OCI-LY7 (cell line): ENCODE data around the gene GRIN3B. TPM values are rescaled to one million over a fixed set of nuclear protein-coding genes. Genes with fewer than 3 reads are reported as not detected.
"Not testable (repeated sequence)": the region's sequence is repeated elsewhere in the genome, so short reads cannot be mapped to it uniquely, and the experiment has no call there.

ENCODE experiments used
- BruUV-seq: library from RNA; stranded (reverse); fragments of 400-500 nt; replicated peaks from 2 replicates; lab custom pipeline; 2021; lab: Mats Ljungman, UMichigan
- CTCF ChIA-PET: fragments of 300-600 bp; sonication (Branson Sonifier 250); formaldehyde crosslinking; loops from one replicate; lab custom pipeline; 2022; ENCODE audit warnings: antibody characterized with exemption; ENCODE audit not compliant: unreplicated experiment; lab: Charles Lee
- POLR2A ChIA-PET: fragments of 300-600 bp; sonication (Branson Sonifier 250); formaldehyde crosslinking; loops from one replicate; lab custom pipeline; 2022; ENCODE audit warnings: antibody characterized with exemption; lab: Charles Lee
- DNase-seq: peaks from one replicate; pipeline ENCODE4 v3.0.0-alpha.2; 2015; ENCODE audit warnings: low spot score
- H2AFZ ChIP-seq: fragments of 200-600 bp; sonication (generic), shearing (Covaris generic); 2 replicates; pipeline ENCODE4 v1.6.1; 2014; ENCODE audit warnings: mild to moderate bottlenecking, antibody characterized with exemption, low read length, moderate library complexity
- H3K27ac ChIP-seq: fragments of 200-600 bp; sonication (generic); 2 replicates; pipeline ENCODE4 v1.5.1; 2014; ENCODE audit warnings: mixed run types, low read depth, mild to moderate bottlenecking, moderate library complexity, low read length, inconsistent platforms; ENCODE audit not compliant: poor library complexity, severe bottlenecking
- H3K36me3 ChIP-seq: fragments of 200-600 bp; sonication (generic); 2 replicates; pipeline ENCODE4 v1.6.1; 2014; ENCODE audit warnings: mild to moderate bottlenecking, antibody characterized with exemption, low read length, moderate library complexity, mixed read lengths; ENCODE audit not compliant: insufficient read depth
- H3K4me1 ChIP-seq: fragments of 200-600 bp; sonication (generic); 2 replicates; pipeline ENCODE4 v1.5.1; 2014; ENCODE audit warnings: mild to moderate bottlenecking, low read length; ENCODE audit not compliant: insufficient read depth, poor library complexity, severe bottlenecking
- H3K4me2 ChIP-seq: fragments of 200-600 bp; sonication (generic); 2 replicates; pipeline ENCODE4 v1.6.1; 2014; ENCODE audit warnings: mild to moderate bottlenecking, low read length
- H3K4me3 ChIP-seq: fragments of 200-600 bp; sonication (generic); 2 replicates; pipeline ENCODE4 v1.5.1; 2014; ENCODE audit warnings: mild to moderate bottlenecking, low read depth, low read length; ENCODE audit not compliant: poor library complexity, severe bottlenecking
- H3K79me2 ChIP-seq: fragments of 200-600 bp; sonication (generic); 2 replicates; pipeline ENCODE4 v1.6.1; 2016; ENCODE audit warnings: low read depth, mild to moderate bottlenecking, low read length, moderate library complexity, mixed read lengths; ENCODE audit not compliant: insufficient read depth
- H3K9me2 ChIP-seq: fragments of 200-600 bp; sonication (generic); 2 replicates; pipeline ENCODE4 v1.6.1; 2016; ENCODE audit warnings: mild to moderate bottlenecking, low read length, mixed read lengths; ENCODE audit not compliant: insufficient read depth
- H3K9me3 ChIP-seq: fragments of 200-600 bp; sonication (generic); 2 replicates; pipeline ENCODE4 v1.6.1; 2014; ENCODE audit warnings: mild to moderate bottlenecking, mixed run types, low read length, mixed read lengths
- H4K20me1 ChIP-seq: fragments of 200-600 bp; sonication (generic); 2 replicates; pipeline ENCODE4 v1.6.1; 2014; ENCODE audit warnings: mild to moderate bottlenecking, antibody characterized with exemption, low read length, moderate library complexity, mixed read lengths; ENCODE audit not compliant: insufficient read depth
- EZH2phosphoT487 ChIP-seq: fragments of 200-600 bp; sonication (generic); IDR thresholded peaks from 2 replicates; pipeline ENCODE4 v1.6.1; 2018; ENCODE audit warnings: low read depth, borderline replicate concordance, mild to moderate bottlenecking, mixed run types, antibody characterized with exemption, low read length, moderate library complexity, mixed read lengths
- intact Hi-C: fragments of 100-400 bp; cut with micrococcal nuclease; formaldehyde crosslinking; loops from one replicate; pipeline ENCODE4 v1.10.0; 2022; ENCODE audit not compliant: unreplicated experiment
- total RNA-seq, 2 experiments: library from RNA; depleted of rRNA in 1 of 2; stranded (reverse); fragments of >200 nt in 1 of 2; shearing (Covaris generic) in 1 of 2; gene quantifications; 2 replicates each; pipeline ENCODE4 v1.2.3, GENCODE V29; 2014 to 2022
- TF ChIP-seq, protein P1 (sequence below): fragments of 200-600 bp; sonication (generic); conservative IDR thresholded peaks from 2 replicates; pipeline ENCODE4 v1.5.1; 2014; ENCODE audit warnings: mild to moderate bottlenecking, antibody characterized with exemption, low read length, moderate library complexity, mixed read lengths

GRIN3B gene
- total RNA-seq, 2 experiments from 2014 or later: not detected

DNA sequence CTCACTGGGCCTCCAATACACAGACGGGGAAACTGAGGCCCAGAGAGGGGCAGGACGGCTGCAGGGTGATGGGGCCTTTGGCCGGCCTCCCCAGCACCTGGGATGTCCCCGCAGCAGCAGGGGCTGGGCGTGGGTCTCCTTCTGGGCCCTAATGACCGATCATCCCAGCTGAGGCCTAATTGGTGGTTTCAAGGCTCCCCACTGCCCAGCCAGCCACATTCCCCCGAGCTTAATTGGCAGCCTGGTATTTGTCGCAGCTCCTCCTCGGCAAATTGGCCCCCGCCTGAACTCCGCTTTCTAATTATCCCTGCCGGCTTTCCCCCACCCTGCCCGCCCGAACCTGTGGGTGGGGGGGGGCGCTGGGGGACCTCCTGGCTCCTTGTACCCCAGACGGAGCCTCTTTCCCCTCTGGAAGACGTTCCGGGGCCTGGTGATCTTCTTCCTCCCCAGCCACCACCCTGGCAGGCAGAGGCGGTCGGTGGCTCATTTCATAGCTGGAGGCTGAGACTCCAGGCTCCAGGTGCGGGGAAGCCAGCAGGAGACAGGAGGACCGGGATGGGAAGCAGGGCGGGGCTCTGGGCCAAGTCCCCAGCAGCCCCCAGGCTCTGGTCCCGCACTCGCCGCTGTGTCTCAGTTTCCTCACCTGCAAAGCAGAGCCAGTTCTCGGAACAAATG lies 43.3 kb upstream of the GRIN3B start:
- Histone ChIP-seq H3K9me2 (no peaks in the 10 kb centered on the region), H3K4me3 (no peak overlapping the region), H3K27ac (no peak overlapping the region), H3K36me3 (no peaks in the 10 kb centered on the region), H3K9me3 (no peaks in the 10 kb centered on the region), H2AFZ (no peak overlapping the region), H3K4me2 (no peak overlapping the region), H3K4me1 (peaks cover 19% of the 10 kb centered on the region), H4K20me1 (no peaks in the 10 kb centered on the region), H3K79me2 (no peaks in the 10 kb centered on the region)
- TF ChIP-seq, protein P1, sequence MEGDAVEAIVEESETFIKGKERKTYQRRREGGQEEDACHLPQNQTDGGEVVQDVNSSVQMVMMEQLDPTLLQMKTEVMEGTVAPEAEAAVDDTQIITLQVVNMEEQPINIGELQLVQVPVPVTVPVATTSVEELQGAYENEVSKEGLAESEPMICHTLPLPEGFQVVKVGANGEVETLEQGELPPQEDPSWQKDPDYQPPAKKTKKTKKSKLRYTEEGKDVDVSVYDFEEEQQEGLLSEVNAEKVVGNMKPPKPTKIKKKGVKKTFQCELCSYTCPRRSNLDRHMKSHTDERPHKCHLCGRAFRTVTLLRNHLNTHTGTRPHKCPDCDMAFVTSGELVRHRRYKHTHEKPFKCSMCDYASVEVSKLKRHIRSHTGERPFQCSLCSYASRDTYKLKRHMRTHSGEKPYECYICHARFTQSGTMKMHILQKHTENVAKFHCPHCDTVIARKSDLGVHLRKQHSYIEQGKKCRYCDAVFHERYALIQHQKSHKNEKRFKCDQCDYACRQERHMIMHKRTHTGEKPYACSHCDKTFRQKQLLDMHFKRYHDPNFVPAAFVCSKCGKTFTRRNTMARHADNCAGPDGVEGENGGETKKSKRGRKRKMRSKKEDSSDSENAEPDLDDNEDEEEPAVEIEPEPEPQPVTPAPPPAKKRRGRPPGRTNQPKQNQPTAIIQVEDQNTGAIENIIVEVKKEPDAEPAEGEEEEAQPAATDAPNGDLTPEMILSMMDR: no peak
- TF ChIP-seq EZH2phosphoT487: no peak
- BruUV-seq: no TSS peak
- POLR2A ChIA-PET: no interaction called here
- intact Hi-C loops: no loop called here
- CTCF ChIA-PET: no interaction called here
- no peak for DNase-seq

DNA sequence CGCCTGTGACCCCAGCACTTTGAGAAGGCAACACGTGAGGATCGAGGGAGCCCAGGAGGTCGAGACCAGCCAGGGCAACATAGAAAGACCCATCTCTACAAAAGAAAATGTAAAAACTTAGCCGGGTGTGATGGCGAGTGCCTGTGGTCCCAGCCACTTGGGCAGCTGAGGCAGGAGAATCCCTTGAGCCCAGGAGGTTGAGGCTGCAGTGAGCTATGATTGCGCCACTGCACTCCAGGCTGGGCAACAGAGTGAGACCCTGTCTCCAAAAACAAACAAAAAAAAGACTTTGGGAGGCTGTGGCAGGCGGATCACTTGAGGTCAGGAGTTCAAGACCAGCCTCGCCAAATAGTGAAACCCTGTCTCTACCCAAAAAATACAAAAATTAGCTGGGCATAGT lies 42.6 kb upstream of the GRIN3B start:
- H3K4me2 ChIP-seq, DNase-seq, H3K79me2 ChIP-seq, POLR2A ChIA-PET, H3K4me3 ChIP-seq, BruUV-seq, H3K27ac ChIP-seq, H4K20me1 ChIP-seq, intact Hi-C loops, H3K9me2 ChIP-seq, H2AFZ ChIP-seq, H3K9me3 ChIP-seq, H3K36me3 ChIP-seq, CTCF ChIA-PET: not testable (repeated sequence)
- peaks cover 12% of the 10 kb centered on the region for H3K4me1 ChIP-seq

GRCh38 chr19:958967-959855 lies 41.0 kb upstream of the GRIN3B start:
- Histone ChIP-seq H3K9me2 (no peaks in the 10 kb centered on the region), H3K4me3 (no peak overlapping the region), H3K27ac (no peak overlapping the region), H3K79me2 (no peaks in the 10 kb centered on the region), H4K20me1 (no peaks in the 10 kb centered on the region), H2AFZ (no peak overlapping the region), H3K36me3 (no peaks in the 10 kb centered on the region), H3K4me1 (no peaks in the 10 kb centered on the region), H3K9me3 (no peaks in the 10 kb centered on the region), H3K4me2 (no peak overlapping the region)
- ChIA-PET CTCF (no interaction called here), POLR2A (no interaction called here)
- BruUV-seq: no TSS peak
- DNase-seq: no peak
- intact Hi-C loops: no loop called here
- TF ChIP-seq, protein P1: no peak
